T47D (cell line): ENCODE data around the gene POLRMT.
A peak's percentile ranks its signal among the peaks of the same experiment; 100 is the strongest.
"Not testable (repeated sequence)": the region's sequence is repeated elsewhere in the genome, so short reads cannot be mapped to it uniquely, and the experiment has no call there.

Experiments used
- DNase-seq, 2 experiments: peaks; one replicate each; pipeline versions ENCODE4 v3.0.0 to v3.0.0-alpha.2; 2011 to 2012; ENCODE audit warnings: low read depth in 1 of 2, low spot score in 1 of 2
- JUND ChIP-seq: IDR thresholded peaks from 2 replicates; pipeline ENCODE4 v1.6.1; 2012; ENCODE audit warnings: low read depth
- in situ Hi-C: cut with HindIII; loops from 2 replicates; pipeline ENCODE4 v1.10.0; 2016; ENCODE audit warnings: low sequenced_read_pairs, low pct_unique_long_range_greater_than_20kb

POLRMT gene

GRCh38 chr19:640606-641189, 7.4 kb upstream of the POLRMT start:
- DNase-seq = no peak
- no peak for TF ChIP-seq JUND
- in situ Hi-C loops = no loop called here

GRCh38 chr19:640161-640558, 6.8 kb upstream of the POLRMT start:
- no peak for TF ChIP-seq JUND
- no peak for DNase-seq
- in situ Hi-C loops = no loop called here

DNA sequence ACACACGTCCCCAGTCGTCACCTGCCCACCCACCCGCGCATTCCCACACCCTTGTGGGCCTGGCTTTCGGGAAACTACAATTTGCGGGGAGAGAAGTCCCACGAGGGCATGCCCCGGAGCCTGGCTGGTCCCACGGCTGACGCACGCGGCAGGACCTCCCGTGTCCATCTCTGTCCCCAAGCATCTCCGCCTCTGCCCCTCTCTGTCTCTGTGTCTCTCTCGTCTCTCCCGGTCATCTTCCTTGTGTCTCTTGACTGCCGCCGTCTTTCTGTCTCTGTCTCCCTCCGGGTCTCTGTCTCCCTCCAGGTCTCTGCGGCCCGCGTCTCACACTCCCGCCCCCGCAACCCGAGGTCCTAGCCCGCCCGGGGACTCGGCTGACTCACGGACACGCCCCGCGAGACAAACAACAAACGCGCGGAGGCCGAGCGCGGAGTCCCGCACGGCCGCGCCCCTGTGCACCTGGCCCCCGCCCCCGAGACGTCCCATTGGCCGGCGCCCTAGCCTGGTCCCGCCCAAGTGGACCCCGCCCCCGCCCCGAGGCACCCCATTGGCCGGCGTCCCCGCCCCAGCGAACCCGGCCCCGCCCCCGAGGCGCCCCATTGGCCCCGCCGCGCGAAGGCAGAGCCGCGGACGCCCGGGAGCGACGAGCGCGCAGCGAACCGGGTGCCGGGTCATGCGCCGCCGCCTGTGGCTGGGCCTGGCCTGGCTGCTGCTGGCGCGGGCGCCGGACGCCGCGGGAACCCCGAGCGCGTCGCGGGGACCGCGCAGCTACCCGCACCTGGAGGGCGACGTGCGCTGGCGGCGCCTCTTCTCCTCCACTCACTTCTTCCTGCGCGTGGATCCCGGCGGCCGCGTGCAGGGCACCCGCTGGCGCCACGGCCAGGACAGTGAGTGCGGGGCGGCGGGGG, 6.2 kb upstream of the POLRMT start, which contains the start of gene FGF22:
TSS of gene FGF22 (plus strand) at position 627 of the 908 bp plus-strand sequence. CDS start at position 674, 47 bp downstream.
- peak; percentile 89 to 93 for DNase-seq
- in situ Hi-C loops = no loop called here

GRCh38 chr19:638906-639252, 5.5 kb upstream of the POLRMT start:
- no peak for DNase-seq
- in situ Hi-C loops = no loop called here
- no peak for TF ChIP-seq JUND

More for the DNA sequence above, 6.2 kb upstream of the POLRMT start, which contains the start of gene FGF22:
- TF ChIP-seq JUND = no peak

DNA sequence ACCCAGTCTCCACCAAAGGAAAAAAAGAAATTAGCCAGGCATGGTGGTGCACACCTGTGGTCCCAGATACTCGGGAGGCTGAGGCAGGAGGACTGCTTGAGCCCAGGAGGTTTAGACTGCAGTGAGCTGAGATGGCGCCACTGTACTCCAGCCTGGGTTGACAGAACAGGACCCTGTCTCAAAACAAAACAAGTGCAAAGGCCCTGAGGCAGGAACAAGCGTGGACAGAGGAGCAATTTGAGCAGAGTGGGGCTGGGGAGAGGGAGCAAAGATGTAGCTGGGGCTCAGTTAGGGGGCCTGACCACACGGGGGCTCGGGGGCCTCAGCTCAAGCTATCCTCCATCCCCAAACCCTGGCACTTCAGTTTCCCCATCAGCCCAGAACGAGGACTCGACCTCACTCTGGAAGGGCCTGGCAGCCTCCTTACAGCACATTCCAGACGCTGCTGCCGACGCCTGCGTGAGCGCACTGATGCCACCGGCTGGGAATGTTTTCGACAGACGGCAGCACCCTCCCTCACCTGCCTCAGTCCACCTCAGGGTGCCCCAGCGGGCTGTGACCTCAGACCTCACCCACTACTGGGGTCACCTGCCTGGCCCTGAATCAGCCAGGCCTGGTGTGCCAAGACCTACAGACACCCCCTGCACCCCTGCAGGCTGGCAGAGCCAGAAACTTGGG, 1.8 kb upstream of the POLRMT start:
- in situ Hi-C loops = no loop called here
- no peak for TF ChIP-seq JUND
- no peak for DNase-seq

GRCh38 chr19:633786-634639, 676 bp upstream of the POLRMT start:
- no peak for DNase-seq
- no peak for TF ChIP-seq JUND
- in situ Hi-C loops = no loop called here

- in situ Hi-C loops = no loop called here
- no peak for TF ChIP-seq JUND
- DNase-seq = peak in 1 of 2 experiments; percentile 42
These were observed 714 bp downstream of the POLRMT start for GRCh38 chr19:632579-633067.

- in situ Hi-C loops = no loop called here
- no peak for TF ChIP-seq JUND
- DNase-seq = no peak
These were observed 3.2 kb downstream of the POLRMT start for GRCh38 chr19:629961-630714.

GRCh38 chr19:629515-629914, 3.8 kb downstream of the POLRMT start:
- in situ Hi-C loops, DNase-seq: not testable (repeated sequence)

DNA sequence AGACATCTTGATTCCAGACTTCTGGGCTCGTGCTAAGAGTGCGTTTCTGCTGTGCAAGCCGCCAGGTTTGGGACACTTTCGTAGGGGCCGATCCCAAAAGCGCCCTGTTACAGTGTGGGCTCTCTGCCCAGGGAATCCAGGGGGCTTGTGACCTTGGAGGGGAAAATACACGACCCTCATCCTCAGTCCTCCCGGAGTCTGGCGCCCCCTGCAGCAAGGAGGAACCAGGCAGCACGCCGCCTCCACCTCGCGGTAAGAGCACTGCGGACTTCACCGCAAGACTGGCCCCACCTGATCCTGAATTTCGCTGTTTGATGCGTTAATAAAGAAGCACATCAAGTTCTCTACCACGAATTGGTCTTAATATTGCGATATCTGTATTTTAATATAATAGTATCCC, 5.2 kb downstream of the POLRMT start:
- in situ Hi-C loops = no loop called here
- no peak for DNase-seq
- TF ChIP-seq JUND = no peak

DNA sequence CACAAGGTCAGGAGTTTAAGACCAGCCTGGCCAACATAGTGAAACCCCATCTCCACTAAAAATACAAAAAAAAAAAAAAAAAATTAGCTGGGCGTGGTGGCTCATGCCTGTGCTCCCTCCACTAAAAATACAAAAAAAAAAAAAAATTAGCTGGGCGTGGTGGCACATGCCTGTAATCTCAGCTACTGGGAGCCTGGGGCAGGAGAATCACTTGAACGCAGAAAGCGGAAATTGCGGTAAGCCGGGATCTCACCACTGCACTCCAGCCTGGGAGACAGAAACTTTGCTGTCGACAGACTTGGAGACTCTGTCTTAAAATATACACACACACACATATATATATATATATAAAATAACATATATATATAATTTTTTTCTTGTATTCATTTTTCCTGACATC, 6.8 kb downstream of the POLRMT start:
- in situ Hi-C loops, DNase-seq: not testable (repeated sequence)
